Colonic mucosa (tissue), 4 donors: Measurements from ENCODE around the gene ABCC8. TPM values are rescaled to one million over a fixed set of nuclear protein-coding genes. Genes with fewer than 3 reads are reported as not detected.

ENCODE experiments used
- DNase-seq: peaks from one replicate; pipeline ENCODE4 v3.0.0-alpha.2; 2020
- H3K27ac ChIP-seq: fragments of 200-600 bp; one replicate; pipeline ENCODE4 v1.8.0; 2021
- H3K27me3 ChIP-seq: fragments of 200-600 bp; one replicate; pipeline ENCODE4 v1.8.0; 2021
- H3K36me3 ChIP-seq: fragments of 200-600 bp; one replicate; pipeline ENCODE4 v1.8.0; 2021
- H3K4me1 ChIP-seq: fragments of 200-600 bp; one replicate; pipeline ENCODE4 v1.8.0; 2021; ENCODE audit warnings: mild to moderate bottlenecking
- H3K4me3 ChIP-seq: fragments of 200-600 bp; one replicate; pipeline ENCODE4 v1.8.0; 2021
- H3K9ac ChIP-seq, 2 donors: one replicate each; pipeline ENCODE4 v1.7.0; 2013; ENCODE audit warnings: control low read depth in 2 of 2, low read depth in 2 of 2, low read length in 2 of 2
- H3K9me3 ChIP-seq: fragments of 200-600 bp; one replicate; pipeline ENCODE4 v1.8.0; 2021
- CTCF ChIP-seq: fragments of 200-600 bp; IDR thresholded peaks from one replicate; pipeline ENCODE4 v1.8.0; 2022; ENCODE audit warnings: antibody characterized with exemption, mild to moderate bottlenecking
- intact Hi-C: fragments of 100-400 bp; cut with DNase I; formaldehyde crosslinking; loops from one replicate; pipeline ENCODE4 v1.14.1; 2022
- total RNA-seq, 2 donors: library from RNA; stranded (reverse); fragmentation: NEBNext Ultra II Directional in 1 of 2; extraction: Animal tissue kit (Norgen Biotek cat#: 25700) in 1 of 2; gene quantifications; one replicate each; pipeline ENCODE4 v1.2.1, GENCODE V29; 2021
- donor health status: healthy.
- donor health status: DM: no; HTN: no; CAD: no.
- donor health status: DM: no; HTN: no; CAD: no.

ABCC8 gene
- total RNA-seq, 2 donors from 2014 or later, result 2.1 to 4.7 TPM

GRCh38 chr11:17463546-17464174 is 13.0 kb downstream of the ABCC8 start:
- Histone ChIP-seq H3K9ac (no peak overlapping the region), H3K36me3 (no peaks in the 10 kb centered on the region), H3K27me3 (no peaks in the 10 kb centered on the region), H3K27ac (no peak overlapping the region), H3K4me1 (no peaks in the 10 kb centered on the region), H3K4me3 (no peak overlapping the region), H3K9me3 (no peaks in the 10 kb centered on the region)
- DNase-seq, result no peak
- no peak for TF ChIP-seq CTCF
- intact Hi-C loops, result no loop called here

- no peak overlapping the region for H3K27ac ChIP-seq
- DNase-seq, result no peak
- TF ChIP-seq CTCF, result no peak
- H3K36me3 ChIP-seq, result no peaks in the 10 kb centered on the region
- H3K9me3 ChIP-seq, result no peaks in the 10 kb centered on the region
- intact Hi-C loops, result no loop called here
- no peaks in the 10 kb centered on the region for H3K4me1 ChIP-seq
- H3K27me3 ChIP-seq, result no peaks in the 10 kb centered on the region
- no peak overlapping the region for H3K4me3 ChIP-seq
- no peak overlapping the region for H3K9ac ChIP-seq
Observed at GRCh38 chr11:17462940-17463339, 13.7 kb downstream of the ABCC8 start.

GRCh38 chr11:17460406-17460805 is 16.2 kb downstream of the ABCC8 start:
- TF ChIP-seq CTCF, result no peak
- no peak for DNase-seq
- no peak overlapping the region for H3K9ac ChIP-seq
- no peak overlapping the region for H3K4me3 ChIP-seq
- H3K4me1 ChIP-seq, result no peaks in the 10 kb centered on the region
- H3K27me3 ChIP-seq, result no peaks in the 10 kb centered on the region
- intact Hi-C loops, result no loop called here
- H3K27ac ChIP-seq, result no peak overlapping the region
- no peaks in the 10 kb centered on the region for H3K36me3 ChIP-seq
- no peaks in the 10 kb centered on the region for H3K9me3 ChIP-seq

DNA sequence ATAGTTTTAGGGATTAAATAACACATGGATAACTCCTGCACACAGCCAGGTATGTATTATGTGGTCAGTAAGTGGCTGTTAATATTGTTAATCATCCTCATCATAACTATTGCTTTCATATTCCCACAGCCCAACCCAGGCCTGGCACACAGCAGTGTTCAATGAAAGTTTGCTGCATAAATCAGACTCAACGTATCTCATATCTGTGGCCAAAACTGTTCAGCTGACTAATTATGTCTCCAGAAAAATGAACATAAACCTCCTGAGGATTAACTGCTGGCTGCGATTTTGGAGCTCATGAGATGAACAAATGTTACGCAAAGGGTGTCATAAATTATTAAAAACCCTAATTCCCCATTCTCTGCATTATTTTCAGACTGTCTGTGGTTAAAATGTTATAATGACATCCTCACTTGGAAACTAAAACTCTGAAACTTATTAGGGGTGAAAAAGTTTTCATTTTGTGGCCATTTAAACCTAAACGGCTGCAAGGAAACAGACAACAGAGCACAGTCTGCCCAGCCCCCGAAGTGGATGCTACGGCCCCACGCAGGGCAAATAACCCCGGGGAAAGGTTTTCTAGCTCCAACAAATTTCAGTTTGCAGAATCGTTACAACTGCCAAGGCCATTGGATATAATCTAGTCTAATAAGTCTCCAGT is 17.3 kb downstream of the ABCC8 start:
- no peak for DNase-seq
- intact Hi-C loops, result no loop called here
- H3K4me1 ChIP-seq, result no peaks in the 10 kb centered on the region

DNA sequence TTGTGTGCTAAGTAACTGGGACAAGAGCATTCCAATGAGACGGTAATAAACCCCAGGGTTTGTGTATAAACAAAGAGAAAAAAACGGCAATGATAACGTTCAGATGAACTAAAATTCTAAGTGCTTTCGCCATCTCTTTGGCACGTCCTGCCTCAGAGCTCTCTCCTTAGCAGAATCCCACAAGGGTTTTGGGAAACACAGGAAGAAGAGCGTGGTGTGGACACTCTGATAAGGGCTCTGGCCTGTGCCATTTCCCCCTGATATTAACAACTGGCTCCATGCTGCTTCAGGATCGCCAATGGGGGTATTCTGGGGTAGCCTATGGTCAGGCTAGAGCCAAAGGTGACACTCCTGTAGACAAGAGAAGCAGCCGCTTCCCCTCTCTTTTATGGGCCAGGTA is 18.4 kb downstream of the ABCC8 start:
- Histone ChIP-seq H3K4me3 (no peak overlapping the region), H3K36me3 (no peaks in the 10 kb centered on the region), H3K27ac (no peak overlapping the region), H3K4me1 (no peaks in the 10 kb centered on the region), H3K27me3 (no peaks in the 10 kb centered on the region), H3K9me3 (no peaks in the 10 kb centered on the region), H3K9ac (no peak overlapping the region)
- no peak for TF ChIP-seq CTCF
- DNase-seq, result no peak
- intact Hi-C loops, result no loop called here

More for the DNA sequence above, 17.3 kb downstream of the ABCC8 start:
- H3K36me3 ChIP-seq, result no peaks in the 10 kb centered on the region
- H3K4me3 ChIP-seq, result no peak overlapping the region
- H3K27me3 ChIP-seq, result no peaks in the 10 kb centered on the region
- no peak overlapping the region for H3K9ac ChIP-seq
- H3K27ac ChIP-seq, result no peak overlapping the region
- TF ChIP-seq CTCF, result no peak
- H3K9me3 ChIP-seq, result no peaks in the 10 kb centered on the region
